HUES48 (cell line): ENCODE data around the gene ZNF776.
"Not testable (repeated sequence)": the region's sequence is repeated elsewhere in the genome, so short reads cannot be mapped to it uniquely, and the experiment has no call there.

Experiments
- H3K27ac ChIP-seq: one replicate; pipeline ENCODE4 v1.7.0; 2013; ENCODE audit warnings: low read depth, low read length, inconsistent platforms
- H3K27me3 ChIP-seq: 2 replicates; pipeline ENCODE4 v1.6.1; 2013; ENCODE audit warnings: mild to moderate bottlenecking, low read length; ENCODE audit not compliant: control insufficient read depth, insufficient read depth
- H3K36me3 ChIP-seq: 2 replicates; pipeline ENCODE4 v1.6.1; 2013; ENCODE audit warnings: low read length; ENCODE audit not compliant: control insufficient read depth, insufficient read depth
- H3K4me1 ChIP-seq: 2 replicates; pipeline ENCODE4 v1.6.1; 2013; ENCODE audit warnings: mild to moderate bottlenecking, low read length; ENCODE audit not compliant: control insufficient read depth, insufficient read depth
- H3K4me3 ChIP-seq: 2 replicates; pipeline ENCODE4 v1.5.1; 2013; ENCODE audit warnings: mild to moderate bottlenecking, low read depth, low read length
- H3K9ac ChIP-seq: 2 replicates; pipeline ENCODE4 v1.6.1; 2013; ENCODE audit warnings: mild to moderate bottlenecking, low read depth, low read length, moderate library complexity
- H3K9me3 ChIP-seq: 2 replicates; pipeline ENCODE4 v1.6.1; 2013; ENCODE audit warnings: low read length; ENCODE audit not compliant: control insufficient read depth, insufficient read depth

ZNF776 gene

DNA sequence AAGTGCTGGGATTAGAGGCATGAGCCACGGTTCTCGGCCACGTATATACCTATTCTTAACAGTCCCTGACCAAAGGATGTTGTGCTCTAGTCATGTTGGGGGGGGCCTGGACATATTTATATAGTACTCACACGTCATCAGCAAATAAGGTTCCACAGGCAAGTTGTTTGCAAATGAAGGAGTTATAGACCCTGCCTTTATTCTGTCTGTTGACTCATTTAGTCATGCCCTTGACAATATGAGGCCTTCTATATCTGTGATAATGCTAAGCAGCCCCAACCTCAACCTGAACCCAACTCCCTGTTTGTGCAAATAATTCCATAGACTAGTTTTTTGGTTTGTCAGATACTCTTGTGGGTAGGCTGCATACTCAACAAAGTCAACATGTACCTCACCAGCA lies 31.7 kb downstream of the ZNF776 start:
- H3K27me3 ChIP-seq, result no peaks in the 10 kb centered on the region
- peaks cover 59% of the 10 kb centered on the region for H3K36me3 ChIP-seq
- no peak overlapping the region for H3K9ac ChIP-seq
- no peak overlapping the region for H3K4me3 ChIP-seq
- H3K9me3 ChIP-seq, result no peaks in the 10 kb centered on the region; the same call in none of the 2 replicates
- H3K27ac ChIP-seq, result no peak overlapping the region
- H3K4me1 ChIP-seq, result no peaks in the 10 kb centered on the region

DNA sequence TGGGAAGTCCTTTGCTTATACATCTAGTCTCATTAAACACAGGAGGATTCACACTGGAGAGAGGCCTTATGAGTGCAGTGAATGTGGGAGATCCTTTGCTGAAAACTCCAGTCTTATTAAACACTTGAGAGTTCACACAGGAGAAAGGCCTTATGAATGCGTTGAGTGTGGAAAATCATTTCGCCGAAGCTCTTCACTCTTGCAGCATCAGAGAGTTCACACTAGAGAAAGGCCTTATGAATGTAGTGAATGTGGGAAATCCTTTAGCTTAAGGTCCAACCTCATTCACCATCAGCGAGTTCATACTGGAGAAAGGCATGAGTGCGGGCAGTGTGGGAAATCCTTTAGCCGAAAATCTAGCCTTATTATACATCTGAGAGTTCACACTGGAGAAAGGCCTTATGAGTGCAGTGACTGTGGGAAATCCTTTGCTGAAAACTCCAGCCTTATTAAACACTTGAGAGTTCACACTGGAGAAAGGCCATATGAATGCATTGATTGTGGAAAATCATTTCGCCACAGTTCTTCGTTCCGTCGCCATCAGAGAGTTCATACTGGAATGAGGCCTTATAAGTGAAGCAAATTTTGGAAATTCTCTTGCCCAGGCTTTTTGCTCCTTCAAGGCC lies 32.7 kb downstream of the ZNF776 start:
- Histone ChIP-seq H3K27ac (no peak overlapping the region), H3K27me3 (no peaks in the 10 kb centered on the region), H3K4me1 (no peaks in the 10 kb centered on the region), H3K4me3 (no peak overlapping the region), H3K9ac (no peak overlapping the region), H3K9me3 (no peaks in the 10 kb centered on the region; the same call in none of the 2 replicates), H3K36me3 (peaks cover 59% of the 10 kb centered on the region)

DNA sequence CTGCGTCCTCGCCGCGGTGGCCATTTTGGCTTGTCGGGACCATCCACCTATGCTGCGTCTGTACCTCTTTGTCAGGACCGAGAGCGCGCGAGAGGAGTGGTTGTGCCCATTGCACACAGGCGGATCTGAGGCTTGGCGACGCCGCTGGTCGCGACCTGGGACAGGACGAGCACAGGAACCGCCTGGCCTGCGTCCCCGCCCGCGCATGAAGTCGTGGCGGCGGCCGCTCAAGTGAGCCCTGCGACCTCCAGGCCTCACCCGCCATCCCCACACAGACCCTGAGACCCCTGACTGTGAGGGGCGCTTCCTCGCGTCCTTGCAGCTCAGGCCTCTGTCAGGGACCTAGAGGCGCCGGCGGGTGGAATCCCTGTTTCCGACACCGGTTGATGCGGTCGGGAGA lies 39.7 kb downstream of the ZNF776 start:
- Histone ChIP-seq H3K27me3 (no peaks in the 10 kb centered on the region), H3K4me3 (no peak overlapping the region), H3K27ac (no peak overlapping the region), H3K36me3 (peaks cover 25% of the 10 kb centered on the region), H3K9me3 (no peaks in the 10 kb centered on the region), H3K4me1 (no peaks in the 10 kb centered on the region), H3K9ac (no peak overlapping the region)

DNA sequence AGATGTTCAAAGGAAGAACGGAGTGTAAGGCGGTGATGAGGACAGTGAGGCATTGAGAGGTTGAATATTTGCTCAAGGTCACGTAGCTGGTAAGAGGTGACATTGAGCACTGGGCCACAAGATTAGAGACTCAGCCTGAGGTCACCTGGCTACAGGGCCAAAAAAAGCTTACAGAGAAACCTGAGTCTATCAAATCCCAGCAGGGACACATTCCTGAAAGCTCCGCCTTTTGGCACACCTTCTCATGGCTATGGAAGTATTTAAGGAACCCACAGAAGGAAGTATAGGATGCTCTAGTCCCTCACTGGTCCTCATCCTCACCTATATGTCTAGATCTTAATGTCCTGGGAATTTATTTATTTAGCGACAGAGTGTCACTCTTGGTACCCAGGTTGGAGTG lies 40.3 kb downstream of the ZNF776 start:
- H3K4me3 ChIP-seq, result no peak overlapping the region
- H3K36me3 ChIP-seq, result peaks cover 19% of the 10 kb centered on the region
- no peaks in the 10 kb centered on the region for H3K9me3 ChIP-seq
- H3K27ac ChIP-seq, result no peak overlapping the region
- no peak overlapping the region for H3K9ac ChIP-seq
- no peaks in the 10 kb centered on the region for H3K4me1 ChIP-seq
- no peaks in the 10 kb centered on the region for H3K27me3 ChIP-seq

DNA sequence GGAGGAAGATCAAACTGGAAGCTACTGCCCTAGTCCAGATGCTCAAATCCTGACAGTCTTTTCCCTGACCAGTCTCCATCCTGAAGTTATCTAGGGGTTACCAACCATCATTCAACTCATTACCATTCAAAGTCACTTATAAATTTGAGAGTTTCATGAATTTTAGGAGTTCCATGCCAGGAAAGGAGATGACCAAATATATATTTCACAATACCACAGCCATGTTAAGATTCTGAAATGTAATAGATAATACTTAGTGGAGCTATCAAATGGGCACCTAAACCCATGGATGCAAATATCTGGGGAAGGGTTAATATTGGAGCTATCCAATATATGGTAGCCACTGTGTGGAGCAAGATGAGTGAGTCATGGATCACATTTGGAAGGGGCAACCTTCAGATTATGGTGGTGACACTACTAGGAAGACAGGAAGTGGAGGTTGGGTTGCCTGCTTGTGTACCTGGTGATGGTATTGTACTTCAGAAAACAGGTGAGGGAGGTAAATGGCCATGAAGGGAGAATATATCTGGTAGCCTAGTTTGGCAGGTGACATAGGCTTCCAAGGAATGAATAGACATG lies 41.6 kb downstream of the ZNF776 start:
- no peaks in the 10 kb centered on the region for H3K9me3 ChIP-seq
- no peaks in the 10 kb centered on the region for H3K4me1 ChIP-seq
- H3K27ac ChIP-seq, result no peak overlapping the region
- H3K36me3 ChIP-seq, result peaks cover 19% of the 10 kb centered on the region
- no peak overlapping the region for H3K4me3 ChIP-seq
- no peaks in the 10 kb centered on the region for H3K27me3 ChIP-seq
- no peak overlapping the region for H3K9ac ChIP-seq

DNA sequence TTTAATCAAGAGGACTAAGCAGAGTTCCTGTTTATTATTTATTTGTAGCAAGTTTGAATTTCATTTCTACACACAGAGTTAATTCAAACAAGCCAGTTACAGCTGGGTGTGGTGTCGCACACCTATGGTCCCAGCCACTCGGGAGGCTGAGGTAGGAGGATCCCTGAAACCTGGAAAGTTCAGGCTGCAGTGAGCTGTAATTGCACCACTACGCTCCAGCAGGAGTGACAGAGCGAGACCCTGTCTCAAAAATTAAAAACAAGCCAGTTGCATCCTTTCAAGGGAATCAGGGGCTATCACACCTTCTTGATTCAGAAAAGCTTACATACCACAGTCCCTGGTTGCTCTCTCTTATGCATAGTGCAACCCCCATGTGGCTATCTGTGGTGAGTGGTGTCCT lies 42.7 kb downstream of the ZNF776 start:
- Histone ChIP-seq H3K36me3 (peaks cover 19% of the 10 kb centered on the region), H3K4me3 (no peak overlapping the region), H3K27me3 (no peaks in the 10 kb centered on the region), H3K4me1 (no peaks in the 10 kb centered on the region), H3K9ac (no peak overlapping the region), H3K9me3 (no peaks in the 10 kb centered on the region), H3K27ac (no peak overlapping the region)

DNA sequence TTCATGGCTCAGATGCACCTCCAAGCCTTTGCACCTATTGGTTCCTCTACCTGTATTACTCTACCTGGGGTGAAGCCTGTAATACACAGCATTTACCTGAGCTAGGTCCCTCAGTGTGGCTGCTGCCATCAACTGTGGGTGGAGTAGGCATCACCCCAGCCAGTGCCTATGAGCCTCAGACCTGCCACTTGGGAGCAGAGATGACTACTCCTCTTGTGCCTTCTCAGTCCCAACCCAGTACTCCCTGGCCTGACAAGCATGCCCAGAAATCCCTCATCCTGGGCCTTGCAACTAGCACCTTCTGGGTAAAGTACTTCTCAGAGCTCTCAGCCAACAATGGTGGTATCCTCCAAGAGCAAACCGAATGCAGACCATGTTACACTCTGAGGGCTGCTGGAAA lies 50.0 kb downstream of the ZNF776 start:
- peaks cover 25% of the 10 kb centered on the region for H3K4me1 ChIP-seq
- peaks cover 11% of the 10 kb centered on the region; the same call in 1 of the 2 replicates for H3K36me3 ChIP-seq
- not testable (repeated sequence) for H3K27me3 ChIP-seq, H3K4me3 ChIP-seq, H3K27ac ChIP-seq, H3K9me3 ChIP-seq, H3K9ac ChIP-seq

DNA sequence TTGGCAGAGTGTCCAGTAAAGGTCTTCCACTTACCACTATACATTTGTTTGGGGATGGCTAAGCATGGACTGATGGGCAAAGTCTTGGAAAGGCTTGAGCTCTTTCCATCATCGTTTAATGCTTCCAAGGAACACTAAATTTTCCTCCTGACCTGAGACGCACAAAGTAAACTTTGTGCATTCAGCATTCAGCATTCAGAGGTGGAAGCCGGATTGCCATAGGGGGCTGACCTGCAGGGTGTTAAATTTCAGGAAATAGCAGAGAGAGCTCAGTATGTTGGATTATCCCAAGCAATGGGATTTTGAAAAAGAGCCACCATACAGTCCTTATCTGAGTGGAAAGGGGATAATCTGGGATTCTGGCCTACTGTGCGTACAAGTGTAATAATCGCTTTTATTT lies 54.1 kb downstream of the ZNF776 start:
- H3K4me1 ChIP-seq, result peaks cover 54% of the 10 kb centered on the region
- H3K9ac ChIP-seq, result no peak overlapping the region
- no peaks in the 10 kb centered on the region for H3K27me3 ChIP-seq
- H3K36me3 ChIP-seq, result peaks cover 8% of the 10 kb centered on the region
- H3K9me3 ChIP-seq, result no peaks in the 10 kb centered on the region
- H3K4me3 ChIP-seq, result no peak overlapping the region
- peak overlapping the region; percentile 99 for H3K27ac ChIP-seq

DNA sequence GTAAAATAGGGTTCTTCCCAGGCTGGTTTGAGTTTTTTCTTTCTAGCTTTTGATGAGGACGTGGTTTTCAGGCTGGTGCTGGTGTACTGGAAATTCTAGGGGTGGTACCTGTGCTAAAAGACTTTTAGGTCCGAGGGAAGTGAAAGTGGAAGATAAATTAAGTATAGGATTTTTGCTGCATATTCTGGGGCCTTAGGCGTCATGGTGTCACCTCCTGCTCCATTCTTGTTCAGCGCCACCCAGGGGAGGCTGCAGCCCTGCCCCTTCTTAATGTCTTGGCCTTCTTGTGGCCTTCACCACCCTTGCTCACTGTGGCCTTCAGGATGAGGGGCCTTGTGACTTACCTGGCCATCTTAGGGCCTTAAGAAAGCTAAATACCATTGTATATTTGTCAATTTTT lies 55.7 kb downstream of the ZNF776 start:
- H3K4me3 ChIP-seq, result peak overlapping the region; percentile 25; the same call in 1 of the 2 replicates
- no peaks in the 10 kb centered on the region for H3K27me3 ChIP-seq
- H3K27ac ChIP-seq, result peak overlapping the region; percentile 99
- no peak overlapping the region for H3K9ac ChIP-seq
- H3K9me3 ChIP-seq, result no peaks in the 10 kb centered on the region
- H3K4me1 ChIP-seq, result peaks cover 56% of the 10 kb centered on the region
- peaks cover 14% of the 10 kb centered on the region; the same call in 1 of the 2 replicates for H3K36me3 ChIP-seq

DNA sequence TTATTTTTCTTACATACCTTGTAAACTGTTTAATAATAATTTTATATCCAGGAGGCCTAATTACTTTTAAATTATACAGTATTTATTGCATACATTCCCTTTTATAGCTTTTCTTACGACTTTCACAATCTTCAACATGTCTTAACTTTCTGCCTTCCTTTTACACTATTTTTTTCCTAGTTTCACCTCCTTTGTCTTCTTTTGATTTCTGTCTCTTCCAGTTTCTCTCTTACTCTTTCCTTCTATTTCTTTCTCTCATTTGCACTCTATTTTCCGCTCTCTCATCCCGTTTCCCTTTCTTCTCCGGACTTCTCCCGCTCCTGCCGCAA lies 56.6 kb downstream of the ZNF776 start:
- Histone ChIP-seq H3K4me1 (peaks cover 56% of the 10 kb centered on the region), H3K27me3 (no peaks in the 10 kb centered on the region), H3K27ac (peak overlapping the region; percentile 99), H3K9me3 (no peaks in the 10 kb centered on the region), H3K9ac (peak overlapping the region; percentile 94), H3K36me3 (peaks cover 22% of the 10 kb centered on the region), H3K4me3 (peak overlapping the region; percentile 76)

DNA sequence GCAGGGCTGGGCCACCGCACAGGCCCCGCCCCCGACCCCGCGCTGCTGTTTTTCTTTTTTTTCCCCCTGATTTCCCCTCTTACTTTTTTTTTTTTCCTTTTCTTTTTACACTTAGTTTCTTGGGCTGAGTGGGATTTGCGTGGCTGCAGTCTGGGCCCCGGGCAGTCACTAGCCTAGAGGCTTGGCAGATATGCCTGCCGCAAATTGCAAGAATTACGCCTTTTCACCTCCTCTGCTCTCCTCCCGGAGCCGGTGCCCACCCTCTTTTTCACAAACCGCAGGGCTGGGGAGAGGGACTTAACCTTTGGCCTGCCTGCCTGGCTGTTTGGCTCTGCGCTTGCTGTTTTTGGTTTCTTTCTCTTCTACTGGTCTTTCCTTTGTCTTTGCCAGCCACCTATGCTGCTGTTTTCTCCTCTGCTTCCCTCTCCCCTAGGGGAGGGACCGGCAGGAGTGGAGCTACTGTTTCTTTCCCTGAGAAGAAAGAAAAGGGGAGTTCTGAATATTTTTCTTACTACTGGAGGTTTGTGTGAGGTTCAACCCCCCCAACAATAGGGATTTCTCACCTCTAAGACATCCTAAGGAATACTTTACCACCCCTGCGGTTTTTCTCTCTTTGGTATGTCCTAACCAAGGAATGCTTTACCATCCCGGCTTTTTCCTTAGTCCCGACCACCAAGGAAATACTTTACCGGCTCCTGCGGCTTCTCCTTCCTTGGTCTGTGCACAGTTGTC lies 57.1 kb downstream of the ZNF776 start:
- no peaks in the 10 kb centered on the region for H3K9me3 ChIP-seq

More for the DNA sequence above, 57.1 kb downstream of the ZNF776 start:
- Histone ChIP-seq H3K27ac (peak overlapping the region; percentile 99), H3K9ac (peak overlapping the region; percentile 94), H3K36me3 (peaks cover 27% of the 10 kb centered on the region), H3K4me3 (peak overlapping the region; percentile 76), H3K4me1 (peaks cover 56% of the 10 kb centered on the region), H3K27me3 (no peaks in the 10 kb centered on the region)
